Measurements from ENCODE around the gene HES2. TPM values are rescaled to one million over a fixed set of nuclear protein-coding genes. Genes with fewer than 3 reads are reported as not detected.

Gene HES2
- total and polyA plus RNA-seq, 5 donors from 2014 or later, result not detected

- Mint-ChIP-seq H3K4me1 (peaks cover 0 to 30% (median 11%) of the 10 kb centered on the region in 4 donors), H3K9me3 (peaks cover 0 to 2% (median 0%) of the 10 kb centered on the region in 7 donors), H3K27me3 (peaks cover 68% of the 10 kb centered on the region), H3K36me3 (no peaks in the 10 kb centered on the region), H3K27ac (no peak overlapping the region), H3K4me3 (peak overlapping the region in 2 of 4 donors; percentile 31 to 63)
- DNase-seq, result peak; percentile 30 to 50 (median 50)
- ATAC-seq (ENCODE audit: low read depth in 2 of 2), result peak in 1 of 2 donors; percentile 26
- Histone ChIP-seq H3K27me3 (ENCODE audit: control insufficient read depth, insufficient read depth, low read length) (peaks cover 12% of the 10 kb centered on the region), H3K4me1 (ENCODE audit: control insufficient read depth, insufficient read depth, low read length, poor library complexity, severe bottlenecking) (peaks cover 34% of the 10 kb centered on the region), H3K27ac (ENCODE audit: insufficient read depth, low read length, poor library complexity, severe bottlenecking) (no peak overlapping the region), H3K4me3 (ENCODE audit: low read depth, low read length) (no peak overlapping the region), H3K9me3 (ENCODE audit: control insufficient read depth in 2 of 2, low read length in 2 of 2) (no peaks in the 10 kb centered on the region), H3K36me3 (ENCODE audit: control insufficient read depth, insufficient read depth, low read length) (no peaks in the 10 kb centered on the region)
These were observed 25.5 kb upstream of the HES2 start for GRCh38 chr1:6445062-6445763.

GRCh38 chr1:6444377-6444776 lies 24.7 kb upstream of the HES2 start:
- peaks cover 62% of the 10 kb centered on the region for H3K27me3 Mint-ChIP-seq

GRCh38 chr1:6443339-6444115 lies 23.8 kb upstream of the HES2 start:
- no peak overlapping the region for H3K4me3 Mint-ChIP-seq
- H3K27me3 ChIP-seq (ENCODE audit: control insufficient read depth, insufficient read depth, low read length), result peaks cover 8% of the 10 kb centered on the region
- H3K4me1 ChIP-seq (ENCODE audit: control insufficient read depth, insufficient read depth, low read length, poor library complexity, severe bottlenecking), result peaks cover 32% of the 10 kb centered on the region
- DNase-seq (no peak), ATAC-seq (ENCODE audit: low read depth in 2 of 2) (no peak)
- H3K27ac ChIP-seq (ENCODE audit: insufficient read depth, low read length, poor library complexity, severe bottlenecking), result no peak overlapping the region
- H3K4me3 ChIP-seq (ENCODE audit: low read depth, low read length), result no peak overlapping the region
- H3K4me1 Mint-ChIP-seq, result peaks cover 0 to 25% (median 5%) of the 10 kb centered on the region in 4 donors
- no peak overlapping the region for H3K27ac Mint-ChIP-seq
- peaks cover 0 to 2% (median 0%) of the 10 kb centered on the region in 7 donors for H3K9me3 Mint-ChIP-seq
- no peaks in the 10 kb centered on the region for H3K36me3 Mint-ChIP-seq
- H3K9me3 ChIP-seq (ENCODE audit: control insufficient read depth in 2 of 2, low read length in 2 of 2), result no peaks in the 10 kb centered on the region
- H3K36me3 ChIP-seq (ENCODE audit: control insufficient read depth, insufficient read depth, low read length), result no peaks in the 10 kb centered on the region
- H3K27me3 Mint-ChIP-seq, result peaks cover 60% of the 10 kb centered on the region

More at GRCh38 chr1:6444377-6444776, 24.7 kb upstream of the HES2 start:
- H3K36me3 ChIP-seq (ENCODE audit: control insufficient read depth, insufficient read depth, low read length), result no peaks in the 10 kb centered on the region
- H3K4me3 Mint-ChIP-seq, result peak overlapping the region in 1 of 4 donors; percentile 31
- ATAC-seq (ENCODE audit: low read depth in 2 of 2) (no peak), DNase-seq (no peak)
- H3K9me3 ChIP-seq (ENCODE audit: control insufficient read depth in 2 of 2, low read length in 2 of 2), result no peaks in the 10 kb centered on the region
- H3K27me3 ChIP-seq (ENCODE audit: control insufficient read depth, insufficient read depth, low read length), result peaks cover 8% of the 10 kb centered on the region
- no peaks in the 10 kb centered on the region for H3K36me3 Mint-ChIP-seq
- peaks cover 38% of the 10 kb centered on the region for H3K4me1 ChIP-seq (ENCODE audit: control insufficient read depth, insufficient read depth, low read length, poor library complexity, severe bottlenecking)
- no peak overlapping the region for H3K4me3 ChIP-seq (ENCODE audit: low read depth, low read length)
- H3K9me3 Mint-ChIP-seq, result peaks cover 0 to 2% (median 0%) of the 10 kb centered on the region in 7 donors
- peak overlapping the region in 1 of 3 donors; percentile 58 for H3K27ac Mint-ChIP-seq
- no peak overlapping the region for H3K27ac ChIP-seq (ENCODE audit: insufficient read depth, low read length, poor library complexity, severe bottlenecking)
- peaks cover 0 to 27% (median 8%) of the 10 kb centered on the region in 4 donors for H3K4me1 Mint-ChIP-seq

- ATAC-seq (ENCODE audit: low read depth in 2 of 2), result no peak
- peak overlapping the region in 1 of 4 donors; percentile 59 for H3K4me3 Mint-ChIP-seq
These were observed 21.9 kb upstream of the HES2 start for GRCh38 chr1:6441586-6441985.

GRCh38 chr1:6440198-6441126 lies 20.7 kb upstream of the HES2 start:
- H3K9me3 Mint-ChIP-seq, result peaks cover 0 to 2% (median 0%) of the 10 kb centered on the region in 7 donors
- Histone ChIP-seq H3K36me3 (ENCODE audit: control insufficient read depth, insufficient read depth, low read length) (no peaks in the 10 kb centered on the region), H3K4me3 (ENCODE audit: low read depth, low read length) (no peak overlapping the region), H3K4me1 (ENCODE audit: control insufficient read depth, insufficient read depth, low read length, poor library complexity, severe bottlenecking) (peaks cover 10% of the 10 kb centered on the region), H3K27ac (ENCODE audit: insufficient read depth, low read length, poor library complexity, severe bottlenecking) (no peak overlapping the region), H3K9me3 (ENCODE audit: control insufficient read depth in 2 of 2, low read length in 2 of 2) (no peaks in the 10 kb centered on the region), H3K27me3 (ENCODE audit: control insufficient read depth, insufficient read depth, low read length) (peaks cover 8% of the 10 kb centered on the region)
- H3K27me3 Mint-ChIP-seq, result peaks cover 64% of the 10 kb centered on the region
- H3K4me1 Mint-ChIP-seq, result peaks cover 0 to 18% (median 8%) of the 10 kb centered on the region in 4 donors
- ATAC-seq (ENCODE audit: low read depth in 2 of 2) (peak; percentile 72 to 79), DNase-seq (peak; percentile 65 to 71 (median 71))
- peak overlapping the region in 1 of 3 donors; percentile 76 for H3K27ac Mint-ChIP-seq
- H3K4me3 Mint-ChIP-seq, result peak overlapping the region in 3 of 4 donors; percentile 59 to 73 (median 61)
- H3K36me3 Mint-ChIP-seq, result no peaks in the 10 kb centered on the region

More at GRCh38 chr1:6441586-6441985, 21.9 kb upstream of the HES2 start:
- Histone ChIP-seq H3K27ac (ENCODE audit: insufficient read depth, low read length, poor library complexity, severe bottlenecking) (no peak overlapping the region), H3K9me3 (ENCODE audit: control insufficient read depth in 2 of 2, low read length in 2 of 2) (no peaks in the 10 kb centered on the region), H3K4me3 (ENCODE audit: low read depth, low read length) (no peak overlapping the region), H3K27me3 (ENCODE audit: control insufficient read depth, insufficient read depth, low read length) (peaks cover 8% of the 10 kb centered on the region), H3K36me3 (ENCODE audit: control insufficient read depth, insufficient read depth, low read length) (no peaks in the 10 kb centered on the region), H3K4me1 (ENCODE audit: control insufficient read depth, insufficient read depth, low read length, poor library complexity, severe bottlenecking) (peaks cover 12% of the 10 kb centered on the region)
- H3K27me3 Mint-ChIP-seq, result peaks cover 65% of the 10 kb centered on the region
- H3K4me1 Mint-ChIP-seq, result peaks cover 0 to 24% (median 8%) of the 10 kb centered on the region in 4 donors
- DNase-seq, result no peak
- no peaks in the 10 kb centered on the region for H3K36me3 Mint-ChIP-seq
- H3K27ac Mint-ChIP-seq, result peak overlapping the region in 1 of 3 donors; percentile 52
- peaks cover 0 to 2% (median 0%) of the 10 kb centered on the region in 7 donors for H3K9me3 Mint-ChIP-seq

GRCh38 chr1:6438047-6438525 lies 18.4 kb upstream of the HES2 start:
- Histone ChIP-seq H3K4me3 (ENCODE audit: low read depth, low read length) (no peak overlapping the region), H3K36me3 (ENCODE audit: control insufficient read depth, insufficient read depth, low read length) (no peaks in the 10 kb centered on the region), H3K9me3 (ENCODE audit: control insufficient read depth in 2 of 2, low read length in 2 of 2) (no peaks in the 10 kb centered on the region), H3K4me1 (ENCODE audit: control insufficient read depth, insufficient read depth, low read length, poor library complexity, severe bottlenecking) (peaks cover 10% of the 10 kb centered on the region), H3K27me3 (ENCODE audit: control insufficient read depth, insufficient read depth, low read length) (peaks cover 4% of the 10 kb centered on the region), H3K27ac (ENCODE audit: insufficient read depth, low read length, poor library complexity, severe bottlenecking) (no peak overlapping the region)
- Mint-ChIP-seq H3K9me3 (no peaks in the 10 kb centered on the region), H3K27me3 (peaks cover 53% of the 10 kb centered on the region), H3K4me3 (peak overlapping the region in 3 of 4 donors; percentile 52 to 57 (median 56)), H3K4me1 (peaks cover 0 to 14% (median 5%) of the 10 kb centered on the region in 4 donors), H3K36me3 (no peaks in the 10 kb centered on the region), H3K27ac (peak overlapping the region in 1 of 3 donors; percentile 57)
- DNase-seq (peak; percentile 65 to 71 (median 69)), ATAC-seq (ENCODE audit: low read depth in 2 of 2) (peak; percentile 64 to 73)
